ENCODE results near the gene SLC7A4.
A peak's percentile ranks its signal among the peaks of the same experiment; 100 is the strongest.

SLC7A4 gene

DNA sequence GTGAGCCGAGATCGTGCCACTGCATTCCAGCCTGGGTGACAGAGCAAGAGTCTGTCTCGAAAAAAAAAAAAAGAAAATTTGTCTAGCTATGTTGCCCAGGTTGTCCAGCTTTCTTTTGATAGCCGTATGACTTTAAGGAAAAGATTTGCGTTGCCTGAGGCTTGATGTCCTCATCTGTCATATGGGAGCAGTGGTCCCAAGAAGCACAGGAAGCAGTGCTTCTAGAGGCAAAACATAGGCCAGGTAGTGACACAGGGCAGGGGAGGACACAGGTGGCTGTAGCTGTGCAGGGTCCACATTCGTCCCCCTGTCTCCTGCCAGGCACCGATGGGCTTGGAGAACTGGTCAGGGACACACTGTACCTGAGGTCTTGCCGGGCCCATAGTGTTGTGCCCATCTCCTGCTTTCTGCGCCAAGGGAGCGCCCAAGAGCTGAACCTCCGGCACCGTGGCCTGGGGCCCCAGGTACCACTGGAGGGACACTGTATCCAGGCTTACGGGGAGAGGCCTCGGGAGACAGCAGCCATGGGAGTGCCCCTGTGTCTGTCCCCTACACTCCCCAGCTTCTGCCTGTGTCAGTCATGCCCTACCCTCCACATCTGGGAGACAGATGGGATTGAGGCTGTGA is 14.8 kb upstream of the SLC7A4 start:
- no peak overlapping the region for H3K4me3 ChIP-seq (ENCODE audit: low read length)
- H3K27me3 ChIP-seq (replicated peaks; ENCODE audit: insufficient read depth, low read length) = no peaks in the 10 kb centered on the region
- no peak overlapping the region for H2AFZ ChIP-seq (ENCODE audit: low read length)

GRCh38 chr22:21045585-21046294 is 13.4 kb upstream of the SLC7A4 start, which contains the start of gene LRRC74B:
TSS of gene LRRC74B (plus strand) at chr22:21045946. CDS start at chr22:21045987, 41 bp downstream.
- Histone ChIP-seq H3F3A (ENCODE audit: insufficient read depth, low read length) (peaks cover 8% of the 10 kb centered on the region; the same call in 1 of the 2 replicates), H3K27me3 (replicated peaks; ENCODE audit: insufficient read depth, low read length) (no peaks in the 10 kb centered on the region), H4K20me1 (ENCODE audit: insufficient read depth, low read length) (no peaks in the 10 kb centered on the region), H3K27ac (ENCODE audit: low read length) (peak within 1 kb of the TSS; percentile 37; the same call in 1 of the 2 replicates), H3K4me2 (ENCODE audit: low read depth, low read length) (peak within 1 kb of the TSS; percentile 97), H3K9me2 (replicated peaks; ENCODE audit: insufficient read depth, low read length) (no peaks in the 10 kb centered on the region), H3K9me3 (replicated peaks; ENCODE audit: insufficient read depth, low read length) (no peaks in the 10 kb centered on the region), H3K36me3 (replicated peaks; ENCODE audit: insufficient read depth, low read length) (no peaks in the 10 kb centered on the region), H3K4me1 (ENCODE audit: low read length) (peaks cover 11% of the 10 kb centered on the region), H3K9ac (ENCODE audit: low read length) (peak within 1 kb of the TSS; percentile 61), H3K79me2 (ENCODE audit: low read length) (no peaks in the 10 kb centered on the region), H3K4me3 (ENCODE audit: low read length) (peak within 1 kb of the TSS; percentile 67), H2AFZ (ENCODE audit: low read length) (peak within 1 kb of the TSS; percentile 80)
- peak; percentile 94 for DNase-seq
- TF ChIP-seq EZH2phosphoT487 (IDR thresholded peaks at IDR 0.05; ENCODE audit: low read length) (no peak), EZH2 (optimal IDR thresholded peaks at IDR 0.05; ENCODE audit: low read depth, low read length) (no peak)
- TF ChIP-seq, protein P1, sequence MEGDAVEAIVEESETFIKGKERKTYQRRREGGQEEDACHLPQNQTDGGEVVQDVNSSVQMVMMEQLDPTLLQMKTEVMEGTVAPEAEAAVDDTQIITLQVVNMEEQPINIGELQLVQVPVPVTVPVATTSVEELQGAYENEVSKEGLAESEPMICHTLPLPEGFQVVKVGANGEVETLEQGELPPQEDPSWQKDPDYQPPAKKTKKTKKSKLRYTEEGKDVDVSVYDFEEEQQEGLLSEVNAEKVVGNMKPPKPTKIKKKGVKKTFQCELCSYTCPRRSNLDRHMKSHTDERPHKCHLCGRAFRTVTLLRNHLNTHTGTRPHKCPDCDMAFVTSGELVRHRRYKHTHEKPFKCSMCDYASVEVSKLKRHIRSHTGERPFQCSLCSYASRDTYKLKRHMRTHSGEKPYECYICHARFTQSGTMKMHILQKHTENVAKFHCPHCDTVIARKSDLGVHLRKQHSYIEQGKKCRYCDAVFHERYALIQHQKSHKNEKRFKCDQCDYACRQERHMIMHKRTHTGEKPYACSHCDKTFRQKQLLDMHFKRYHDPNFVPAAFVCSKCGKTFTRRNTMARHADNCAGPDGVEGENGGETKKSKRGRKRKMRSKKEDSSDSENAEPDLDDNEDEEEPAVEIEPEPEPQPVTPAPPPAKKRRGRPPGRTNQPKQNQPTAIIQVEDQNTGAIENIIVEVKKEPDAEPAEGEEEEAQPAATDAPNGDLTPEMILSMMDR (IDR thresholded peaks at IDR 0.05; ENCODE audit: low read length) = no peak

More for the DNA sequence above, 14.8 kb upstream of the SLC7A4 start:
- Histone ChIP-seq H3K9ac (ENCODE audit: low read length) (no peak overlapping the region), H3K4me2 (ENCODE audit: low read depth, low read length) (no peak overlapping the region), H3F3A (ENCODE audit: insufficient read depth, low read length) (no peaks in the 10 kb centered on the region), H3K79me2 (ENCODE audit: low read length) (no peaks in the 10 kb centered on the region), H3K27ac (ENCODE audit: low read length) (no peak overlapping the region), H3K9me2 (replicated peaks; ENCODE audit: insufficient read depth, low read length) (no peaks in the 10 kb centered on the region), H4K20me1 (ENCODE audit: insufficient read depth, low read length) (no peaks in the 10 kb centered on the region), H3K4me1 (ENCODE audit: low read length) (peaks cover 11% of the 10 kb centered on the region), H3K9me3 (replicated peaks; ENCODE audit: insufficient read depth, low read length) (no peaks in the 10 kb centered on the region), H3K36me3 (replicated peaks; ENCODE audit: insufficient read depth, low read length) (no peaks in the 10 kb centered on the region)
- no peak for DNase-seq
- TF ChIP-seq EZH2phosphoT487 (IDR thresholded peaks at IDR 0.05; ENCODE audit: low read length) = no peak

GRCh38 chr22:21044931-21045584 is 12.7 kb upstream of the SLC7A4 start:
- Histone ChIP-seq H3K9ac (ENCODE audit: low read length) (peak overlapping the region; percentile 39; the same call in 1 of the 2 replicates), H3K36me3 (replicated peaks; ENCODE audit: insufficient read depth, low read length) (no peaks in the 10 kb centered on the region), H3K9me3 (replicated peaks; ENCODE audit: insufficient read depth, low read length) (no peaks in the 10 kb centered on the region), H3K4me3 (ENCODE audit: low read length) (peak overlapping the region; percentile 67), H3K27me3 (replicated peaks; ENCODE audit: insufficient read depth, low read length) (no peaks in the 10 kb centered on the region), H3K27ac (ENCODE audit: low read length) (peak overlapping the region; percentile 37; the same call in 1 of the 2 replicates), H3K9me2 (replicated peaks; ENCODE audit: insufficient read depth, low read length) (no peaks in the 10 kb centered on the region), H2AFZ (ENCODE audit: low read length) (no peak overlapping the region), H3K4me1 (ENCODE audit: low read length) (peaks cover 14% of the 10 kb centered on the region), H3F3A (ENCODE audit: insufficient read depth, low read length) (peaks cover 11% of the 10 kb centered on the region; the same call in 1 of the 2 replicates), H3K79me2 (ENCODE audit: low read length) (no peaks in the 10 kb centered on the region), H4K20me1 (ENCODE audit: insufficient read depth, low read length) (no peaks in the 10 kb centered on the region), H3K4me2 (ENCODE audit: low read depth, low read length) (peak overlapping the region; percentile 97)
- DNase-seq = no peak
- TF ChIP-seq EZH2phosphoT487 (IDR thresholded peaks at IDR 0.05; ENCODE audit: low read length) (no peak), EZH2 (optimal IDR thresholded peaks at IDR 0.05; ENCODE audit: low read depth, low read length) (no peak)
- TF ChIP-seq, protein P1 (IDR thresholded peaks at IDR 0.05; ENCODE audit: low read length) = no peak

Data from MM.1S (cell line).